NCI-H146 treated with DMSO at 0.1 percent for 48 hours (cell line): ENCODE results near the gene IRF3.
"Not testable (repeated sequence)": the region's sequence is repeated elsewhere in the genome, so short reads cannot be mapped to it uniquely, and the experiment has no call there.

ENCODE experiments used
- DNase-seq: peaks from one replicate; lab custom pipeline; 2025; ENCODE audit not compliant: unreplicated experiment; lab: John Stamatoyannopoulos, UW

The IRF3 gene

GRCh38 chr19:49626226-49626625, 39.4 kb downstream of the IRF3 start:
- no peak for DNase-seq

DNA sequence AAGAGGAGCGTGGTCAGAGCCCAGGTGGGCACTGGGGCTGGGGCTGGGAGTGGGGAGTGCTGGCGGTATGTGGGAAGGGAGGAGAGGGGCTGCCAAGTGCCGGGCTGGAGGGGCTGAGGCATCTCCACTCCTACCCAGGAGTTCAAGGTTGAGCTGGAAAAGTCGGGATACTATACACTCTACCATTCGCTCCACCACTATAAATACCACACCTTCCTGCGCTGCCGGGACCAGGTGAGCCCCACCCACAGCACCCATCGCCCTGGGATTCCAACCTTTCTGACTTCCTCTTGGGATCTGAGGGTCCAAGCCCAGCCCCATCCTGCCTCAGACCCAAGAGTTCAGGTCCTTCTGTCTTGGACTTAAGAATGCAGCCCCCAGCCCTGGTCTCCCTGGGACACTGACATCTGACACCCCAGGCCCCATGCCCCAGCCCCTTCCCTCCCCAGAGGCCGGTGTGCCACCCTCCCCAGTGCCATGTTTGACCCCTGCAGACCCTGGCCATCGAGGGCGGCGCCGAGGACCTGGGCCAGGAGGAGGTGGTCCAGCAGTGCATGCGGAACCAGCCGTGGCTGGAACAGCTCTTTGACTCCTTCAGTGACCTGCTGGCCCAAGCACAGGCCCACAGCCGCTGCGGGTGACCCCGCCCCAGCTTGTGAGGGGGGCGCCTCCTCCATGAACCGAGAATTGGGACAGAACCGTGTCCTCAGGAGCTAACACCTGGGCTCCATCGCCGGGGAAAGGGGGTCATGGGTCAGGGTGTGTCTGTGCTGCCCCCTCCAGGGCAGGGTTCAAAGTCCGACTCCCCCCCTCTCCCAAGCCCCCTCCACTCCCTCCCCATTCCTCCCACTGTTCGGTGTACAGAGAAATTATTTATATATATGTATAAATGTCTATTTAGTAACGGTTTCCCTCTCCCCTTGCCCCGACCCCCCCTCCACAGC, 40.4 kb downstream of the IRF3 start:
- DNase-seq = no peak

DNA sequence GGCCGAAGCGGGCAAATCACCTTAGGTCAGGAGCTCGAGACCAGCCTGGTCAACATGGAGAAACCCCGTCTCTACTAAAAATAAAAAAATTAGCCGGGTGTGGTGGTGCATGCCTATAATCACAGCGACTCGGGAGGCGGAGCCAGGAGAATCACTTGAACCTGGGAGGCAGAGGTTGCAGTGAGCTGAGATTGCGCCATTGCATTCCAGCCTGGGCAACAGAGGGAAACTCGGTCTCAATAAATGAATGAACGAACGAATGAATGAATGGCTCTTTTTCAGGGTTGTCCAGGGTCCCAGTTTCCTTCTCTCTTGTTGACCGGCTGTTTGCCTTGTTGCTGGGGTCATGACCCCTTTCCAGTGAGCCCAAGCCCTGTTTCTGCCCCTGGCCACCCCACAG, 47.8 kb downstream of the IRF3 start:
- DNase-seq = not testable (repeated sequence)

GRCh38 chr19:49616945-49617344, 48.7 kb downstream of the IRF3 start:
- DNase-seq = no peak

GRCh38 chr19:49616532-49616931, 49.1 kb downstream of the IRF3 start:
- no peak for DNase-seq

DNA sequence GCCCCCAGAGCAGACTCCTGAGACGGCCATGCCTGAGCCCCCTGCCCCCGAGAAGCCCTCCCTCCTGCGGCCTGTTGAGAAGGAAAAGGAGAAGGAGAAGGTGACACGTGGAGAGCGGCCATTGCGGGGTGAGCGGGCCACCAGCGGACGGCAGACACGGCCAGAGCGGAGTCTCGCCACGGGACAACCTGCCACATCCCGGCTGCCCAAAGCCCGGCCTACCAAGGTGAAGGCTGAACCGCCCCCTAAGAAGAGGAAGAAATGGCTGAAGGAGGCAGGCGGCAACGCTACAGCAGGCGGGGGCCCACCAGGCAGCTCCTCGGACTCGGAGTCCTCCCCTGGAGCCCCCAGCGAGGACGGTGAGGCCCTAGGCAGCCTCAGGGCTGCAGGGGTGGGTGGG, 49.8 kb downstream of the IRF3 start:
- no peak for DNase-seq

DNA sequence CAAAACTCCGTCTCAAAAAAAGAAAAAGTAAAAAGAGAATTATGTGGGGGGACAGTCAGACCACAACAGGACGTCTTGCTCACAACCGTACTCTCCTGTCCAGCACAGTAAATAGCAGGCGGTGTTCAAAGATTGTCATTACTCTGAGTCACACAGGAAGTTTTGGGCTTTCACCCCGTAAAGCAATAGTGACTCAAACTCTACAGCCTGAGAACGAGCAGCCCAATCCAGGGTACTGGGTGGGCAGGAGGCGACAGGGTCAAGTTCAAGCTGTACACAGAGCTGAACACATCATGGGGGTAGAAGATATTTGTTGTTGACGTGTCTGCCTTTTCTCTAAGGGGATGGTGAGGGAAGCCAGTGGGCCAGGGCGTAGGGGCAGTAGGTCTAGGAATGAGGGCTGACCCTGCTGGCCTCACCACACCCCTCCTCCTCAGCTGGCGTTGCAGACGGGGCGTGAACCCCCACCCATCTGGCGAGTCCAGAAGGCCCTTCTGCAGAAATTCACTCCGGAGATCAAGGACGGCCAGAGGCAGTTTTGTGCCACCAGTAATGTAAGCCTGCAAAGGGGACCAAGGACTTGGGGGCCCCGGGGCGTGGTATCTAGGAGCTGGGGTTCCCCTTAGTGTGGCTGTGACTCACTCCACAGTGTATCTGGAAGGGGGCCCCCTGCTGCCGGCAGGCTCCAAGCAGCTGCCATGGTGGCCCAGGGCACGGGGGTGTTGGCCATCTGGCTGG, 51.4 kb downstream of the IRF3 start:
- DNase-seq = no peak

GRCh38 chr19:49613374-49613773, 52.3 kb downstream of the IRF3 start:
- DNase-seq = peak; percentile 23
